IMR-90 (cell line): ENCODE measurements around the gene SLC29A1.

ENCODE experiments used
- CEBPB ChIP-seq: IDR thresholded peaks from 2 replicates; pipeline ENCODE4 v1.6.1; 2012; ENCODE audit warnings: low read depth, low read length, improper control_type of control experiment
- CHD1 ChIP-seq: IDR thresholded peaks from 2 replicates; pipeline ENCODE4 v1.6.1; 2012; ENCODE audit warnings: low read depth, low read length, improper control_type of control experiment
- CTCF ChIP-seq: conservative IDR thresholded peaks from 2 replicates; pipeline ENCODE4 v1.5.1; 2012; ENCODE audit warnings: mild to moderate bottlenecking, low read depth, low read length, improper control_type of control experiment
- FOS ChIP-seq: fragments of 150-350 bp; IDR thresholded peaks from 2 replicates; pipeline ENCODE4 v1.6.1; 2016; ENCODE audit warnings: low read depth, low read length
- MAFK ChIP-seq: IDR thresholded peaks from 2 replicates; pipeline ENCODE4 v1.6.1; 2012; ENCODE audit warnings: low read depth, low read length, improper control_type of control experiment
- MAZ ChIP-seq: IDR thresholded peaks from 2 replicates; pipeline ENCODE4 v1.6.1; 2012; ENCODE audit warnings: low read depth, mild to moderate bottlenecking, low read length, improper control_type of control experiment, moderate library complexity, borderline replicate concordance
- MXI1 ChIP-seq: IDR thresholded peaks from 2 replicates; pipeline ENCODE4 v1.6.1; 2012; ENCODE audit warnings: low read depth, mild to moderate bottlenecking, low read length, moderate library complexity, borderline replicate concordance
- POLR2A ChIP-seq: IDR thresholded peaks from 2 replicates; pipeline ENCODE4 v1.6.1; 2012; ENCODE audit warnings: mild to moderate bottlenecking, low read depth, low read length
- RAD21 ChIP-seq: IDR thresholded peaks from 2 replicates; pipeline ENCODE4 v1.6.1; 2012; ENCODE audit warnings: low read length, improper control_type of control experiment
- RCOR1 ChIP-seq: IDR thresholded peaks from 2 replicates; pipeline ENCODE4 v1.6.1; 2012; ENCODE audit warnings: mild to moderate bottlenecking, low read length, improper control_type of control experiment; ENCODE audit not compliant: insufficient replicate concordance
- RFX5 ChIP-seq: IDR thresholded peaks from 2 replicates; pipeline ENCODE4 v1.8.0; 2012; ENCODE audit warnings: low read depth, mild to moderate bottlenecking, low read length, moderate library complexity
- SMC3 ChIP-seq: fragments of 150-350 bp; IDR thresholded peaks from 2 replicates; pipeline ENCODE4 v1.6.1; 2016; ENCODE audit warnings: low read depth, mild to moderate bottlenecking, antibody characterized with exemption, low read length, moderate library complexity
- USF2 ChIP-seq: fragments of 150-350 bp; IDR thresholded peaks from 2 replicates; pipeline ENCODE4 v1.6.1; 2017; ENCODE audit warnings: mild to moderate bottlenecking, antibody characterized with exemption, low read length, low read depth

- TF ChIP-seq CTCF, result no peak
- no peak for TF ChIP-seq FOS
- TF ChIP-seq POLR2A, result no peak
- TF ChIP-seq RCOR1, result no peak
- TF ChIP-seq MAFK, result no peak
- no peak for TF ChIP-seq RAD21
- TF ChIP-seq MXI1, result no peak
- TF ChIP-seq CHD1, result no peak
- TF ChIP-seq CEBPB, result no peak
- TF ChIP-seq MAZ, result no peak
- TF ChIP-seq SMC3, result no peak
- TF ChIP-seq USF2, result no peak
- no peak for TF ChIP-seq RFX5
These were observed 43.7 kb upstream of the SLC29A1 start for GRCh38 chr6:44179648-44180047.
